Measurements from ENCODE around the gene HSD17B2. TPM values are rescaled to one million over a fixed set of nuclear protein-coding genes. Genes with fewer than 3 reads are reported as not detected.

HSD17B2 gene
- total and polyA plus RNA-seq, 2 of the 4 experiments (the other 2 are of a cell fraction) = 0.12 to 0.18 TPM

DNA sequence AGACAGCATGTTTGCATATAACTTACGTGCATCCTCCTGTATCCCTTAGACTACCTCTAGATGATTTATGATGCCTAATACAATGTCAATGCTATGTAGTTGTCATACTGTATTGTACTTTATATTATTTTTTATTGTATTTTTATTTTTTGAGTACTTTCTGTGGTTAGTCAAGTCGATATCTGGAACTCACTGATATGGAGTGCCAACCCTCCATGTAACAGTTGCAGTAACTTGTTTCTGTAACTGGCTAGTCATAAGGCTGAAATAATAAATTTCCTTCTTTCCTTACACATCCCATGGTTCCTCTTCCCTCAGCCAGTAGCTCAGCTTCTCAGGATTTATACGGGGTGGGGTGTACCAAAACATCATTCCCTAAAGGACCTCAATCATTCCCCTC, 111.5 kb downstream of the HSD17B2 start:
- H2BK120ac ChIP-seq (ENCODE audit: low read depth, low read length) = no peak overlapping the region
- no peaks in the 10 kb centered on the region for H4K20me1 ChIP-seq (ENCODE audit: insufficient read depth, low read length)
- in situ Hi-C loops (cut with MboI; ENCODE audit: low sequenced_read_pairs) (no loop called here), dilution Hi-C loops (cut with HindIII; ENCODE audit: low sequenced_read_pairs, unreplicated experiment) (no loop called here), intact Hi-C loops (cut with micrococcal nuclease) (no loop called here)
- H4K91ac ChIP-seq (ENCODE audit: insufficient read depth, low read depth, low read length) = no peak overlapping the region
- no peaks in the 10 kb centered on the region for H3K4me1 ChIP-seq (ENCODE audit: control insufficient read depth, insufficient read depth, low read length)
- H2AK9ac ChIP-seq (replicated peaks; ENCODE audit: low read depth, low read length, poor library complexity) = no peak overlapping the region
- POLR2A ChIA-PET (ENCODE audit: unreplicated experiment) = no interaction called here
- H3K9me3 ChIP-seq (ENCODE audit: control insufficient read depth, insufficient read depth, low read length) = no peaks in the 10 kb centered on the region
- no peak overlapping the region for H2AFZ ChIP-seq (replicated peaks; ENCODE audit: low read length, poor library complexity)
- H3K9me1 ChIP-seq (ENCODE audit: insufficient read depth, low read length) = peaks cover 4% of the 10 kb centered on the region; the same call in 1 of the 2 replicates
- no peak overlapping the region for H3K4ac ChIP-seq (ENCODE audit: low read depth, low read length)
- ATAC-seq (ENCODE audit: low read depth) = no peak
- no peak overlapping the region for H2BK5ac ChIP-seq (ENCODE audit: low read depth, low read length, poor library complexity, severe bottlenecking)
- H3K23ac ChIP-seq (ENCODE audit: low read depth, low read length) = no peak overlapping the region
- no peak overlapping the region for H3K4me3 ChIP-seq (ENCODE audit: insufficient read depth, low read depth, low read length)
- no peak for DNase-seq
- H3K79me1 ChIP-seq (ENCODE audit: low read depth in 1 of 2, low read length in 2 of 2) = peaks cover 0 to 8% of the 10 kb centered on the region in 2 experiments; a peak in 3 of 4 replicates
- BruUV-seq (replicated peaks) = no TSS peak
- H3K4me2 ChIP-seq (ENCODE audit: low read depth, low read length) = no peak overlapping the region
- H3K18ac ChIP-seq (ENCODE audit: low read depth, low read length) = no peak overlapping the region
- no peak for TF ChIP-seq MAFK (IDR thresholded peaks at IDR 0.05; ENCODE audit: low read depth, low read length)
- TF ChIP-seq FOS (IDR thresholded peaks at IDR 0.05; ENCODE audit: low read depth, low read length) = no peak
- no peak for TF ChIP-seq BHLHE40 (IDR thresholded peaks at IDR 0.05; ENCODE audit: low read depth, low read length)
- no peak for TF ChIP-seq MAZ (IDR thresholded peaks at IDR 0.05; ENCODE audit: borderline replicate concordance, low read depth, low read length)
- no peak for TF ChIP-seq RCOR1 (IDR thresholded peaks at IDR 0.05; ENCODE audit: insufficient replicate concordance, low read length)
- TF ChIP-seq MXI1 (IDR thresholded peaks at IDR 0.05; ENCODE audit: borderline replicate concordance, low read depth, low read length) = no peak
- TF ChIP-seq NFE2L2 (IDR thresholded peaks at IDR 0.05; ENCODE audit: low read depth, low read length) = no peak
- TF ChIP-seq CEBPB (IDR thresholded peaks at IDR 0.05; ENCODE audit: low read depth, low read length) = no peak
- no peak for TF ChIP-seq SMC3 (IDR thresholded peaks at IDR 0.05; ENCODE audit: low read depth, low read length)
- TF ChIP-seq, protein P1, sequence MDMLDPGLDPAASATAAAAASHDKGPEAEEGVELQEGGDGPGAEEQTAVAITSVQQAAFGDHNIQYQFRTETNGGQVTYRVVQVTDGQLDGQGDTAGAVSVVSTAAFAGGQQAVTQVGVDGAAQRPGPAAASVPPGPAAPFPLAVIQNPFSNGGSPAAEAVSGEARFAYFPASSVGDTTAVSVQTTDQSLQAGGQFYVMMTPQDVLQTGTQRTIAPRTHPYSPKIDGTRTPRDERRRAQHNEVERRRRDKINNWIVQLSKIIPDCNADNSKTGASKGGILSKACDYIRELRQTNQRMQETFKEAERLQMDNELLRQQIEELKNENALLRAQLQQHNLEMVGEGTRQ (IDR thresholded peaks at IDR 0.05; ENCODE audit: low read depth, low read length) = no peak
- no peak for TF ChIP-seq RFX5 (IDR thresholded peaks at IDR 0.05; ENCODE audit: low read depth, low read length)
- TF ChIP-seq, protein P2, sequence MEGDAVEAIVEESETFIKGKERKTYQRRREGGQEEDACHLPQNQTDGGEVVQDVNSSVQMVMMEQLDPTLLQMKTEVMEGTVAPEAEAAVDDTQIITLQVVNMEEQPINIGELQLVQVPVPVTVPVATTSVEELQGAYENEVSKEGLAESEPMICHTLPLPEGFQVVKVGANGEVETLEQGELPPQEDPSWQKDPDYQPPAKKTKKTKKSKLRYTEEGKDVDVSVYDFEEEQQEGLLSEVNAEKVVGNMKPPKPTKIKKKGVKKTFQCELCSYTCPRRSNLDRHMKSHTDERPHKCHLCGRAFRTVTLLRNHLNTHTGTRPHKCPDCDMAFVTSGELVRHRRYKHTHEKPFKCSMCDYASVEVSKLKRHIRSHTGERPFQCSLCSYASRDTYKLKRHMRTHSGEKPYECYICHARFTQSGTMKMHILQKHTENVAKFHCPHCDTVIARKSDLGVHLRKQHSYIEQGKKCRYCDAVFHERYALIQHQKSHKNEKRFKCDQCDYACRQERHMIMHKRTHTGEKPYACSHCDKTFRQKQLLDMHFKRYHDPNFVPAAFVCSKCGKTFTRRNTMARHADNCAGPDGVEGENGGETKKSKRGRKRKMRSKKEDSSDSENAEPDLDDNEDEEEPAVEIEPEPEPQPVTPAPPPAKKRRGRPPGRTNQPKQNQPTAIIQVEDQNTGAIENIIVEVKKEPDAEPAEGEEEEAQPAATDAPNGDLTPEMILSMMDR (conservative IDR thresholded peaks at IDR 0.05; ENCODE audit: low read depth, low read length) = no peak
- TF ChIP-seq, protein P3, sequence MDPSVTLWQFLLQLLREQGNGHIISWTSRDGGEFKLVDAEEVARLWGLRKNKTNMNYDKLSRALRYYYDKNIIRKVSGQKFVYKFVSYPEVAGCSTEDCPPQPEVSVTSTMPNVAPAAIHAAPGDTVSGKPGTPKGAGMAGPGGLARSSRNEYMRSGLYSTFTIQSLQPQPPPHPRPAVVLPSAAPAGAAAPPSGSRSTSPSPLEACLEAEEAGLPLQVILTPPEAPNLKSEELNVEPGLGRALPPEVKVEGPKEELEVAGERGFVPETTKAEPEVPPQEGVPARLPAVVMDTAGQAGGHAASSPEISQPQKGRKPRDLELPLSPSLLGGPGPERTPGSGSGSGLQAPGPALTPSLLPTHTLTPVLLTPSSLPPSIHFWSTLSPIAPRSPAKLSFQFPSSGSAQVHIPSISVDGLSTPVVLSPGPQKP (IDR thresholded peaks at IDR 0.05; ENCODE audit: borderline replicate concordance, low read depth, low read length) = no peak
- TF ChIP-seq RAD21 (IDR thresholded peaks at IDR 0.05; ENCODE audit: low read length) = no peak
- TF ChIP-seq POLR2A (IDR thresholded peaks at IDR 0.05; ENCODE audit: low read depth, low read length) = no peak
- H3K36me3 ChIP-seq (ENCODE audit: control insufficient read depth, insufficient read depth, low read length) = peaks cover 27% of the 10 kb centered on the region
- H3K27ac ChIP-seq (ENCODE audit: insufficient read depth, low read length) = no peak overlapping the region
- no peak overlapping the region for H3K9ac ChIP-seq (ENCODE audit: low read depth, low read length)
- no peak overlapping the region for H2BK20ac ChIP-seq (ENCODE audit: low read depth, low read length)
- no peaks in the 10 kb centered on the region for H3K27me3 ChIP-seq (ENCODE audit: control insufficient read depth, insufficient read depth, low read length)
- no peak overlapping the region for H2BK15ac ChIP-seq (ENCODE audit: low read depth, low read length)
- CTCF ChIA-PET = no interaction called here
- no peak overlapping the region for H4K8ac ChIP-seq (ENCODE audit: low read depth in 2 of 2, low read length in 2 of 2)
- no peak overlapping the region for H2AK5ac ChIP-seq (ENCODE audit: low read depth, low read length)
- no peak overlapping the region for H3K56ac ChIP-seq (ENCODE audit: extremely low read depth, insufficient read depth, low read length)
- H4K5ac ChIP-seq (ENCODE audit: low read depth, low read length) = no peak overlapping the region
- no peak overlapping the region for H3K14ac ChIP-seq (replicated peaks; ENCODE audit: low read depth, low read length)
- WGBS, 2 experiments (ENCODE audit: extremely low coverage in 2 of 2, insufficient read length in 1 of 2) = no CpG with 5 or more reads among the region's 3 CpGs

Measured in IMR-90 (cell line).